ENCODE data around the gene PCGF5.
"Not testable (repeated sequence)": the region's sequence is repeated elsewhere in the genome, so short reads cannot be mapped to it uniquely, and the experiment has no call there.

GRCh38 chr10:91188010-91188409 lies 32.5 kb upstream of the PCGF5 start:
- not testable (repeated sequence) for TF ChIP-seq ZNF217 (IDR thresholded peaks at IDR 0.05); GATAD2B (conservative IDR thresholded peaks at IDR 0.05; ENCODE audit: low read depth); MYC (IDR thresholded peaks at IDR 0.05; ENCODE audit: insufficient read depth, insufficient read length, insufficient replicate concordance, low read length, severe bottlenecking); BRCA1 (IDR thresholded peaks at IDR 0.05; ENCODE audit: low read depth, low read length); SREBF1 (IDR thresholded peaks at IDR 0.05; ENCODE audit: low read length); BACH1 (IDR thresholded peaks at IDR 0.05; ENCODE audit: borderline replicate concordance); SMAD5 (IDR thresholded peaks at IDR 0.05; ENCODE audit: low read depth); POLR2A (IDR thresholded peaks at IDR 0.05; ENCODE audit: low read depth, low read length); CTCF (IDR thresholded peaks at IDR 0.05 in 2 of 3, conservative IDR thresholded peaks at IDR 0.05 in 1 of 3; ENCODE audit: control insufficient read depth in 2 of 3, extremely low read depth in 1 of 3, insufficient read depth in 1 of 3, low read depth in 3 of 3, low read length in 3 of 3); EZH2 (IDR thresholded peaks at IDR 0.05; ENCODE audit: borderline replicate concordance, control insufficient read depth, low read depth, low read length); YY1 (IDR thresholded peaks at IDR 0.05; ENCODE audit: low read depth, low read length); CREM (IDR thresholded peaks at IDR 0.05; ENCODE audit: low read depth); RCOR1 (conservative IDR thresholded peaks at IDR 0.05; ENCODE audit: low read depth, low read length)
- TF ChIP-seq, protein P1, sequence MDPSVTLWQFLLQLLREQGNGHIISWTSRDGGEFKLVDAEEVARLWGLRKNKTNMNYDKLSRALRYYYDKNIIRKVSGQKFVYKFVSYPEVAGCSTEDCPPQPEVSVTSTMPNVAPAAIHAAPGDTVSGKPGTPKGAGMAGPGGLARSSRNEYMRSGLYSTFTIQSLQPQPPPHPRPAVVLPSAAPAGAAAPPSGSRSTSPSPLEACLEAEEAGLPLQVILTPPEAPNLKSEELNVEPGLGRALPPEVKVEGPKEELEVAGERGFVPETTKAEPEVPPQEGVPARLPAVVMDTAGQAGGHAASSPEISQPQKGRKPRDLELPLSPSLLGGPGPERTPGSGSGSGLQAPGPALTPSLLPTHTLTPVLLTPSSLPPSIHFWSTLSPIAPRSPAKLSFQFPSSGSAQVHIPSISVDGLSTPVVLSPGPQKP (IDR thresholded peaks at IDR 0.05; ENCODE audit: low read depth, low read length) = not testable (repeated sequence)

All from GM12878 (cell line).